Neutrophil (primary cell): ENCODE results near the gene PCDHGA1.

ENCODE experiments used
- H3K27ac ChIP-seq: fragments of 200-600 bp; sonication (generic); 2 replicates; pipeline ENCODE4 v1.5.1; 2016; ENCODE audit warnings: mild to moderate bottlenecking, moderate library complexity
- H3K27me3 ChIP-seq: fragments of 200-600 bp; sonication (generic); 2 replicates; pipeline ENCODE4 v1.6.0; 2016; ENCODE audit warnings: mild to moderate bottlenecking
- H3K36me3 ChIP-seq: fragments of 200-600 bp; sonication (generic); 2 replicates; pipeline ENCODE4 v1.5.1; 2017
- H3K4me1 ChIP-seq, 2 experiments: fragments of 200-600 bp in 1 of 2; sonication (generic) in 1 of 2; 1 replicate in 1 of 2; 2 replicates in 1 of 2; pipeline versions ENCODE4 v1.5.1 to v1.6.1; 2013 to 2016; ENCODE audit warnings: low read depth in 1 of 2, low read length in 1 of 2, mild to moderate bottlenecking in 1 of 2, moderate library complexity in 1 of 2; ENCODE audit not compliant: control insufficient read depth in 1 of 2, insufficient read depth in 1 of 2
- H3K4me3 ChIP-seq, 2 experiments: fragments of 200-600 bp in 1 of 2; sonication (generic) in 1 of 2; 1 replicate in 1 of 2; 2 replicates in 1 of 2; pipeline ENCODE4 v1.5.1; 2013 to 2016; ENCODE audit warnings: low read depth in 1 of 2, low read length in 1 of 2, mild to moderate bottlenecking in 1 of 2, moderate library complexity in 1 of 2
- H3K9me3 ChIP-seq: fragments of 200-600 bp; sonication (generic); 2 replicates; pipeline ENCODE4 v1.5.1; 2016
- CTCF ChIP-seq: fragments of 200-600 bp; sonication (generic); IDR thresholded peaks from 2 replicates; pipeline ENCODE4 v1.5.1; 2016; ENCODE audit warnings: antibody characterized with exemption

PCDHGA1 gene

GRCh38 chr5:141477044-141477575, 146.8 kb downstream of the PCDHGA1 start:
- no peaks in the 10 kb centered on the region for H3K36me3 ChIP-seq
- H3K9me3 ChIP-seq, result no peaks in the 10 kb centered on the region
- H3K27me3 ChIP-seq, result peaks cover 98% of the 10 kb centered on the region
- peaks cover 16 to 17% of the 10 kb centered on the region in 2 experiments for H3K4me1 ChIP-seq
- H3K4me3 ChIP-seq, result no peak overlapping the region
- no peak for TF ChIP-seq CTCF
- H3K27ac ChIP-seq, result no peak overlapping the region

GRCh38 chr5:141477815-141478214, 147.5 kb downstream of the PCDHGA1 start:
- Histone ChIP-seq H3K4me1 (peaks cover 16 to 17% of the 10 kb centered on the region in 2 experiments), H3K9me3 (no peaks in the 10 kb centered on the region), H3K27me3 (peaks cover 100% of the 10 kb centered on the region), H3K36me3 (no peaks in the 10 kb centered on the region), H3K4me3 (no peak overlapping the region), H3K27ac (no peak overlapping the region)
- no peak for TF ChIP-seq CTCF

GRCh38 chr5:141478321-141478945, 148.1 kb downstream of the PCDHGA1 start:
- H3K27ac ChIP-seq, result no peak overlapping the region
- peaks cover 100% of the 10 kb centered on the region for H3K27me3 ChIP-seq
- H3K4me1 ChIP-seq, result peaks cover 16 to 17% of the 10 kb centered on the region in 2 experiments
- no peak overlapping the region for H3K4me3 ChIP-seq
- TF ChIP-seq CTCF, result no peak
- H3K36me3 ChIP-seq, result no peaks in the 10 kb centered on the region
- no peaks in the 10 kb centered on the region for H3K9me3 ChIP-seq

- Histone ChIP-seq H3K4me3 (no peak overlapping the region), H3K27ac (no peak overlapping the region), H3K36me3 (no peaks in the 10 kb centered on the region), H3K27me3 (peaks cover 100% of the 10 kb centered on the region), H3K4me1 (peaks cover 16 to 17% of the 10 kb centered on the region in 2 experiments), H3K9me3 (no peaks in the 10 kb centered on the region)
- no peak for TF ChIP-seq CTCF
Measured at GRCh38 chr5:141479776-141480175, 149.5 kb downstream of the PCDHGA1 start.

- Histone ChIP-seq H3K27me3 (peaks cover 100% of the 10 kb centered on the region), H3K27ac (no peak overlapping the region), H3K4me3 (no peak overlapping the region), H3K36me3 (no peaks in the 10 kb centered on the region), H3K4me1 (no peaks in the 10 kb centered on the region), H3K9me3 (no peaks in the 10 kb centered on the region)
- TF ChIP-seq CTCF, result no peak
Measured at GRCh38 chr5:141483902-141484301, 153.6 kb downstream of the PCDHGA1 start.
